Naive B cell (primary cell): ENCODE data around the gene MAP1LC3A. TPM values are rescaled to one million over a fixed set of nuclear protein-coding genes. Genes with fewer than 3 reads are reported as not detected.
A peak's percentile ranks its signal among the peaks of the same experiment; 100 is the strongest.

ENCODE experiments used
- ATAC-seq, 2 donors: fragments of 150-1000 bp; cut with Tn5 transposase; 2 replicates each; pipeline ENCODE4 v1.10.0; 2021; ENCODE audit warnings: low read depth in 2 of 2, mild to moderate bottlenecking in 2 of 2, moderate library complexity in 2 of 2
- DNase-seq: peaks from one replicate; pipeline ENCODE4 v3.0.0; 2022
- H3K27ac Mint-ChIP-seq, 6 donors: one replicate each; pipeline ENCODE4 v1.8.0; 2020 to 2022; ENCODE audit warnings: mild to moderate bottlenecking in 6 of 6, mixed read lengths in 6 of 6, moderate library complexity in 5 of 6, inconsistent platforms in 2 of 6
- H3K27me3 Mint-ChIP-seq, 3 donors: one replicate each; pipeline ENCODE4 v1.8.0; 2021 to 2022; ENCODE audit warnings: mixed read lengths in 3 of 3, mild to moderate bottlenecking in 1 of 3
- H3K36me3 Mint-ChIP-seq, 2 donors: one replicate each; pipeline ENCODE4 v1.8.0; 2020 to 2022; ENCODE audit warnings: mixed read lengths in 2 of 2, inconsistent platforms in 1 of 2, mild to moderate bottlenecking in 1 of 2
- H3K4me1 Mint-ChIP-seq, 3 donors: one replicate each; pipeline ENCODE4 v1.8.0; 2020 to 2022; ENCODE audit warnings: mixed read lengths in 3 of 3, inconsistent platforms in 1 of 3, mild to moderate bottlenecking in 1 of 3, moderate library complexity in 1 of 3
- H3K4me3 Mint-ChIP-seq, 8 donors: one replicate each; pipeline ENCODE4 v1.8.0; 2020 to 2022; ENCODE audit warnings: mild to moderate bottlenecking in 8 of 8, mixed read lengths in 8 of 8, moderate library complexity in 8 of 8, inconsistent platforms in 2 of 8
- H3K9me3 Mint-ChIP-seq, 7 donors: one replicate each; pipeline ENCODE4 v1.8.0; 2020 to 2022; ENCODE audit warnings: mixed read lengths in 7 of 7, mild to moderate bottlenecking in 5 of 7, inconsistent platforms in 2 of 7, moderate library complexity in 1 of 7
- polyA plus RNA-seq, 6 donors: library from polyadenylated mRNA; unstranded; fragments of 300-500 nt; fragmentation: Illumina TruSeq; gene quantifications; one replicate each; pipeline ENCODE4 v1.2.3, GENCODE V29; 2021; ENCODE audit warnings: low read depth in 6 of 6

The MAP1LC3A gene
- polyA plus RNA-seq, 6 donors from 2014 or later: 0.49 to 3.5 (median 1.8) TPM

- Mint-ChIP-seq H3K27ac (peak overlapping the region in 3 of 6 donors; percentile 18 to 83 (median 65)), H3K4me3 (no peak overlapping the region), H3K27me3 (no peaks in the 10 kb centered on the region), H3K36me3 (peaks cover 4 to 7% of the 10 kb centered on the region in 2 donors), H3K9me3 (no peaks in the 10 kb centered on the region), H3K4me1 (peaks cover 5 to 20% (median 9%) of the 10 kb centered on the region in 3 donors)
- DNase-seq (no peak), ATAC-seq (no peak)
These were observed 23.9 kb upstream of the MAP1LC3A start for GRCh38 chr20:34534391-34535165.

- Mint-ChIP-seq H3K4me3 (no peak overlapping the region), H3K36me3 (peaks cover 5 to 9% of the 10 kb centered on the region in 2 donors), H3K9me3 (no peaks in the 10 kb centered on the region), H3K27me3 (no peaks in the 10 kb centered on the region), H3K27ac (no peak overlapping the region), H3K4me1 (peaks cover 5 to 18% (median 9%) of the 10 kb centered on the region in 3 donors)
- no peak for ATAC-seq
- DNase-seq: no peak
These were observed 23.1 kb upstream of the MAP1LC3A start for GRCh38 chr20:34535301-34535840.

DNA sequence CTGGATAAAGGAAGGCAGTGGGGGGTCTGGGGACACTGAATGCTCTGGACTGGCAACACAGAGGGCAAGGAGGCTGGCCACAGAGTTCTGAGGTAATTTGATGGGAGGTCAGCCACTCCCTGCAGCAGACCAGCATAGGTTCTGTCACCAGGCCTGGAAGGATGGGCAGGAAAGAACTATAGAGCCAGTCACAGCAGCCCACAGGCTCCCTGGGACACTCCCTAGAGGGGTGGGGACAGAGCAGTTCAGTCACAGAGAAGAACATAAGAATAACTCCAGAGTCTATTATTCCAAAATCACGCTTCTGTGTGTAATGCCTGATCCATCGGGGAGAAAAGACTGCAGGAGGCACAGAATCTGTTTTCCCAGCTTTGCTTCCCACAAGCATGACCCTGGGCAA lies 22.7 kb upstream of the MAP1LC3A start:
- Mint-ChIP-seq H3K4me3 (no peak overlapping the region), H3K27me3 (no peaks in the 10 kb centered on the region), H3K4me1 (peaks cover 5 to 13% (median 5%) of the 10 kb centered on the region in 3 donors), H3K36me3 (peaks cover 10 to 14% of the 10 kb centered on the region in 2 donors), H3K9me3 (no peaks in the 10 kb centered on the region), H3K27ac (peak overlapping the region in 2 of 6 donors; percentile 12 to 70)
- DNase-seq (no peak), ATAC-seq (no peak)

- Mint-ChIP-seq H3K4me3 (no peak overlapping the region), H3K27me3 (no peaks in the 10 kb centered on the region), H3K9me3 (no peaks in the 10 kb centered on the region), H3K4me1 (peaks cover 0 to 5% (median 1%) of the 10 kb centered on the region in 3 donors), H3K27ac (peak overlapping the region in 3 of 6 donors; percentile 16 to 52 (median 29)), H3K36me3 (peaks cover 14 to 16% of the 10 kb centered on the region in 2 donors)
- DNase-seq: no peak
- peak; percentile 33 to 46 for ATAC-seq
These were observed 21.6 kb upstream of the MAP1LC3A start for GRCh38 chr20:34536798-34537394.

DNA sequence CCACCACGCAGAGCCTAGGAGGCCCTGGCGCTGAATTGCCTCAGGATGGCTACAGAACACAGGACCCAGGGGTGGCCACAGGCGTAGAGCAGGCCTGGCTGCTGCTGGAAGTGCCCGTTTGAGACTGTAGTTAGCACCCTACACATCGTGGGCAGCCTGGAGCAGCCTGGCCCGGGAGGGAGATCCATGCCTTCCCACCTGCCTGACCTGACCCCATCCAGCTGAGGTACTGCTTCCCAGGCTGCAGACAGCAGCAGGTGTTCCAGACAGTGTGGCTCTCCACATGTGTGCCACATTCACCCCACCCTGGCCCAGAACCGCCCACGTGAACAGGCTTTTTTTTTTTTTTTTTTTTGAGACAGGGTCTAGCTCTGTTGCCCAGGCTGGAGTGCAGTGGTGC lies 20.9 kb upstream of the MAP1LC3A start:
- Mint-ChIP-seq H3K4me1 (peaks cover 0 to 5% (median 1%) of the 10 kb centered on the region in 3 donors), H3K9me3 (no peaks in the 10 kb centered on the region), H3K4me3 (no peak overlapping the region), H3K27ac (no peak overlapping the region), H3K36me3 (peaks cover 14 to 16% of the 10 kb centered on the region in 2 donors), H3K27me3 (no peaks in the 10 kb centered on the region)
- DNase-seq (no peak), ATAC-seq (no peak)

- no peaks in the 10 kb centered on the region for H3K27me3 Mint-ChIP-seq
- DNase-seq (peak; percentile 42), ATAC-seq (peak in 1 of 2 donors; percentile 61)
- H3K9me3 Mint-ChIP-seq: no peaks in the 10 kb centered on the region
- peaks cover 0 to 5% (median 1%) of the 10 kb centered on the region in 3 donors for H3K4me1 Mint-ChIP-seq
- H3K4me3 Mint-ChIP-seq: no peak overlapping the region
- H3K27ac Mint-ChIP-seq: peak overlapping the region in 3 of 6 donors; percentile 15 to 78 (median 51)
- H3K36me3 Mint-ChIP-seq: peaks cover 14 to 16% of the 10 kb centered on the region in 2 donors
These were observed 19.8 kb upstream of the MAP1LC3A start for GRCh38 chr20:34538671-34539123.

- no peak for DNase-seq
- no peak overlapping the region for H3K27ac Mint-ChIP-seq
These were observed 18.8 kb upstream of the MAP1LC3A start for GRCh38 chr20:34539756-34540155.

GRCh38 chr20:34540596-34541263 lies 17.8 kb upstream of the MAP1LC3A start:
- peaks cover 10 to 14% of the 10 kb centered on the region in 2 donors for H3K36me3 Mint-ChIP-seq
- H3K9me3 Mint-ChIP-seq: no peaks in the 10 kb centered on the region
- H3K27me3 Mint-ChIP-seq: peaks cover 0 to 5% (median 4%) of the 10 kb centered on the region in 3 donors
- DNase-seq: no peak
- peak overlapping the region in 3 of 6 donors; percentile 38 to 57 (median 45) for H3K27ac Mint-ChIP-seq
- H3K4me3 Mint-ChIP-seq: no peak overlapping the region
- H3K4me1 Mint-ChIP-seq: peaks cover 8 to 9% (median 9%) of the 10 kb centered on the region in 3 donors
- no peak for ATAC-seq

More at GRCh38 chr20:34539756-34540155, 18.8 kb upstream of the MAP1LC3A start:
- no peak for ATAC-seq
- Mint-ChIP-seq H3K4me1 (peaks cover 7 to 9% (median 8%) of the 10 kb centered on the region in 3 donors), H3K36me3 (peaks cover 16% of the 10 kb centered on the region in 2 donors), H3K27me3 (no peaks in the 10 kb centered on the region), H3K9me3 (no peaks in the 10 kb centered on the region), H3K4me3 (no peak overlapping the region)

GRCh38 chr20:34541264-34541901 lies 17.1 kb upstream of the MAP1LC3A start:
- DNase-seq (no peak), ATAC-seq (no peak)
- H3K9me3 Mint-ChIP-seq: no peaks in the 10 kb centered on the region
- H3K27me3 Mint-ChIP-seq: peaks cover 0 to 7% (median 6%) of the 10 kb centered on the region in 3 donors
- peaks cover 8 to 9% (median 9%) of the 10 kb centered on the region in 3 donors for H3K4me1 Mint-ChIP-seq
- H3K27ac Mint-ChIP-seq: peak overlapping the region in 2 of 6 donors; percentile 45 to 81
- peaks cover 8 to 14% of the 10 kb centered on the region in 2 donors for H3K36me3 Mint-ChIP-seq
- H3K4me3 Mint-ChIP-seq: no peak overlapping the region

- no peak for DNase-seq
- H3K36me3 Mint-ChIP-seq: peaks cover 8 to 14% of the 10 kb centered on the region in 2 donors
- ATAC-seq: no peak
- no peak overlapping the region for H3K4me3 Mint-ChIP-seq
- no peaks in the 10 kb centered on the region for H3K9me3 Mint-ChIP-seq
- H3K27me3 Mint-ChIP-seq: peaks cover 0 to 8% (median 6%) of the 10 kb centered on the region in 3 donors
- H3K27ac Mint-ChIP-seq: peak overlapping the region in 1 of 6 donors; percentile 45
- H3K4me1 Mint-ChIP-seq: peaks cover 8 to 9% (median 9%) of the 10 kb centered on the region in 3 donors
These were observed 16.6 kb upstream of the MAP1LC3A start for GRCh38 chr20:34541917-34542316.

- ATAC-seq: no peak
- Mint-ChIP-seq H3K27me3 (peaks cover 0 to 13% (median 6%) of the 10 kb centered on the region in 3 donors), H3K4me3 (no peak overlapping the region), H3K4me1 (peaks cover 8 to 9% (median 8%) of the 10 kb centered on the region in 3 donors), H3K27ac (no peak overlapping the region), H3K36me3 (peaks cover 8 to 14% of the 10 kb centered on the region in 2 donors), H3K9me3 (no peaks in the 10 kb centered on the region)
- no peak for DNase-seq
These were observed 16.1 kb upstream of the MAP1LC3A start for GRCh38 chr20:34542439-34542838.

GRCh38 chr20:34543463-34544056 lies 15.0 kb upstream of the MAP1LC3A start:
- Mint-ChIP-seq H3K27me3 (peaks cover 0 to 19% (median 14%) of the 10 kb centered on the region in 3 donors), H3K27ac (no peak overlapping the region), H3K4me1 (peaks cover 8 to 9% (median 8%) of the 10 kb centered on the region in 3 donors), H3K4me3 (no peak overlapping the region), H3K36me3 (peaks cover 8 to 14% of the 10 kb centered on the region in 2 donors), H3K9me3 (no peaks in the 10 kb centered on the region)
- ATAC-seq (no peak), DNase-seq (no peak)
